PFSK-1 (cell line): ENCODE measurements around the gene MXI1.

Source experiments
- FOXP2 ChIP-seq: optimal IDR thresholded peaks from 2 replicates; pipeline ENCODE3; 2011; ENCODE audit warnings: borderline replicate concordance, control low read depth, inconsistent platforms; ENCODE audit not compliant: insufficient read depth; ENCODE audit errors: extremely low read length, extremely low read depth
- POLR2AphosphoS5 ChIP-seq: IDR thresholded peaks from 2 replicates; pipeline ENCODE4 v1.6.1; 2012; ENCODE audit warnings: low read depth, mild to moderate bottlenecking, control low read depth, low read length, moderate library complexity
- REST ChIP-seq, 2 experiments: IDR thresholded peaks; 2 replicates each; pipeline versions ENCODE4 v1.6.1 to v1.8.0; 2011 to 2012; ENCODE audit warnings: low read depth in 2 of 2, low read length in 2 of 2, control low read depth in 1 of 2, inconsistent platforms in 1 of 2, mild to moderate bottlenecking in 1 of 2, moderate library complexity in 1 of 2; ENCODE audit not compliant: insufficient read depth in 1 of 2
- TAF1 ChIP-seq: IDR thresholded peaks from 2 replicates; pipeline ENCODE4 v1.6.1; 2012; ENCODE audit warnings: low read length, control low read depth, borderline replicate concordance; ENCODE audit not compliant: insufficient read depth

GRCh38 chr10:110221721-110222261, 14.4 kb downstream of the MXI1 start:
- no peak for TF ChIP-seq POLR2AphosphoS5
- TF ChIP-seq TAF1: no peak
- TF ChIP-seq REST (IDR thresholded peaks at IDR 0.05; ENCODE audit: insufficient read depth in 1 of 2, low read depth in 2 of 2, low read length in 2 of 2): no peak
- no peak for TF ChIP-seq FOXP2
